Liver (tissue), 3 donors: ENCODE data around the gene TMEM109.
A peak's percentile ranks its signal among the peaks of the same experiment; 100 is the strongest.

Experiments
- TF ChIP-seq, protein P1 (sequence below): fragments of 150-350 bp; IDR thresholded peaks from 2 replicates; pipeline ENCODE4 v1.5.1; 2017; ENCODE audit warnings: improper control_type of control experiment, low read depth, low read length; ENCODE audit not compliant: missing input control
- TF ChIP-seq, protein P2 (sequence below): IDR thresholded peaks from 2 replicates; pipeline ENCODE4 v1.6.1; 2016; ENCODE audit warnings: antibody characterized with exemption
- TF ChIP-seq, protein P3 (sequence below): IDR thresholded peaks from 2 replicates; pipeline ENCODE4 v1.6.1; 2016; ENCODE audit warnings: antibody characterized with exemption
- donor health status: healthy.
- donor health status: healthy.

DNA sequence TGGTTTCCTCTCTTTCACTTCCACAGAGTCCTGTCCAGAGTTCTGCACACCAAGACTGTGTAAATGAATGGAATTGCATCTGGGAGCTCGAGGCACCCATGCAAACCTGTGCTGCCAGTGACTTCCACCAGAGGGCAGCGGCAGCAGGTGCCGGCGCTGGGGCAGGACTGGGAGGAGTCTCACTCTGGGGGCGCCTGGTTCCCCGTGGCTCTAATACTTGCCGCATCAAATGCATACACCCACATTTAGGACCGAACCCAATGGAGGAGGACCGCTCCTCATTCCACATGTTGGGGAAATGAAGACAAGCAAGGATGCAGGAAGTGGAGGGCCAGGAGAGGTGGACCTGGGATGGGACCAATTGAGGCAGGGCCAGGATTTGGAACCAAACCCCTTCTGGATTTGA lies 56.4 kb downstream of the TMEM109 start:
- TF ChIP-seq, protein P1, sequence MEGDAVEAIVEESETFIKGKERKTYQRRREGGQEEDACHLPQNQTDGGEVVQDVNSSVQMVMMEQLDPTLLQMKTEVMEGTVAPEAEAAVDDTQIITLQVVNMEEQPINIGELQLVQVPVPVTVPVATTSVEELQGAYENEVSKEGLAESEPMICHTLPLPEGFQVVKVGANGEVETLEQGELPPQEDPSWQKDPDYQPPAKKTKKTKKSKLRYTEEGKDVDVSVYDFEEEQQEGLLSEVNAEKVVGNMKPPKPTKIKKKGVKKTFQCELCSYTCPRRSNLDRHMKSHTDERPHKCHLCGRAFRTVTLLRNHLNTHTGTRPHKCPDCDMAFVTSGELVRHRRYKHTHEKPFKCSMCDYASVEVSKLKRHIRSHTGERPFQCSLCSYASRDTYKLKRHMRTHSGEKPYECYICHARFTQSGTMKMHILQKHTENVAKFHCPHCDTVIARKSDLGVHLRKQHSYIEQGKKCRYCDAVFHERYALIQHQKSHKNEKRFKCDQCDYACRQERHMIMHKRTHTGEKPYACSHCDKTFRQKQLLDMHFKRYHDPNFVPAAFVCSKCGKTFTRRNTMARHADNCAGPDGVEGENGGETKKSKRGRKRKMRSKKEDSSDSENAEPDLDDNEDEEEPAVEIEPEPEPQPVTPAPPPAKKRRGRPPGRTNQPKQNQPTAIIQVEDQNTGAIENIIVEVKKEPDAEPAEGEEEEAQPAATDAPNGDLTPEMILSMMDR, result peak; percentile 78
- TF ChIP-seq, protein P2, sequence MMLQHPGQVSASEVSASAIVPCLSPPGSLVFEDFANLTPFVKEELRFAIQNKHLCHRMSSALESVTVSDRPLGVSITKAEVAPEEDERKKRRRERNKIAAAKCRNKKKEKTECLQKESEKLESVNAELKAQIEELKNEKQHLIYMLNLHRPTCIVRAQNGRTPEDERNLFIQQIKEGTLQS, result no peak
- TF ChIP-seq, protein P3, sequence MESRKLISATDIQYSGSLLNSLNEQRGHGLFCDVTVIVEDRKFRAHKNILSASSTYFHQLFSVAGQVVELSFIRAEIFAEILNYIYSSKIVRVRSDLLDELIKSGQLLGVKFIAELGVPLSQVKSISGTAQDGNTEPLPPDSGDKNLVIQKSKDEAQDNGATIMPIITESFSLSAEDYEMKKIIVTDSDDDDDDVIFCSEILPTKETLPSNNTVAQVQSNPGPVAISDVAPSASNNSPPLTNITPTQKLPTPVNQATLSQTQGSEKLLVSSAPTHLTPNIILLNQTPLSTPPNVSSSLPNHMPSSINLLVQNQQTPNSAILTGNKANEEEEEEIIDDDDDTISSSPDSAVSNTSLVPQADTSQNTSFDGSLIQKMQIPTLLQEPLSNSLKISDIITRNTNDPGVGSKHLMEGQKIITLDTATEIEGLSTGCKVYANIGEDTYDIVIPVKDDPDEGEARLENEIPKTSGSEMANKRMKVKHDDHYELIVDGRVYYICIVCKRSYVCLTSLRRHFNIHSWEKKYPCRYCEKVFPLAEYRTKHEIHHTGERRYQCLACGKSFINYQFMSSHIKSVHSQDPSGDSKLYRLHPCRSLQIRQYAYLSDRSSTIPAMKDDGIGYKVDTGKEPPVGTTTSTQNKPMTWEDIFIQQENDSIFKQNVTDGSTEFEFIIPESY, result no peak
